Measurements from ENCODE around the gene RTL1.

The RTL1 gene

GRCh38 chr14:100893760-100894159 is 9.8 kb downstream of the RTL1 start:
- H3K4me3 ChIP-seq (ENCODE audit: low read depth, low read length) = no peak overlapping the region
- TF ChIP-seq, protein P1, sequence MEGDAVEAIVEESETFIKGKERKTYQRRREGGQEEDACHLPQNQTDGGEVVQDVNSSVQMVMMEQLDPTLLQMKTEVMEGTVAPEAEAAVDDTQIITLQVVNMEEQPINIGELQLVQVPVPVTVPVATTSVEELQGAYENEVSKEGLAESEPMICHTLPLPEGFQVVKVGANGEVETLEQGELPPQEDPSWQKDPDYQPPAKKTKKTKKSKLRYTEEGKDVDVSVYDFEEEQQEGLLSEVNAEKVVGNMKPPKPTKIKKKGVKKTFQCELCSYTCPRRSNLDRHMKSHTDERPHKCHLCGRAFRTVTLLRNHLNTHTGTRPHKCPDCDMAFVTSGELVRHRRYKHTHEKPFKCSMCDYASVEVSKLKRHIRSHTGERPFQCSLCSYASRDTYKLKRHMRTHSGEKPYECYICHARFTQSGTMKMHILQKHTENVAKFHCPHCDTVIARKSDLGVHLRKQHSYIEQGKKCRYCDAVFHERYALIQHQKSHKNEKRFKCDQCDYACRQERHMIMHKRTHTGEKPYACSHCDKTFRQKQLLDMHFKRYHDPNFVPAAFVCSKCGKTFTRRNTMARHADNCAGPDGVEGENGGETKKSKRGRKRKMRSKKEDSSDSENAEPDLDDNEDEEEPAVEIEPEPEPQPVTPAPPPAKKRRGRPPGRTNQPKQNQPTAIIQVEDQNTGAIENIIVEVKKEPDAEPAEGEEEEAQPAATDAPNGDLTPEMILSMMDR (IDR thresholded peaks at IDR 0.05; ENCODE audit: low read depth, low read length, missing control alignments) = no peak
- no peak for DNase-seq (ENCODE audit: low read depth)
- in situ Hi-C loops (cut with HindIII; ENCODE audit: low sequenced_read_pairs) = no loop called here

GRCh38 chr14:100893228-100893601 is 10.3 kb downstream of the RTL1 start:
- TF ChIP-seq, protein P1 (IDR thresholded peaks at IDR 0.05; ENCODE audit: low read depth, low read length, missing control alignments) = no peak
- no peak for DNase-seq (ENCODE audit: low read depth)
- H3K4me3 ChIP-seq (ENCODE audit: low read depth, low read length) = no peak overlapping the region
- in situ Hi-C loops (cut with HindIII; ENCODE audit: low sequenced_read_pairs) = no loop called here

DNA sequence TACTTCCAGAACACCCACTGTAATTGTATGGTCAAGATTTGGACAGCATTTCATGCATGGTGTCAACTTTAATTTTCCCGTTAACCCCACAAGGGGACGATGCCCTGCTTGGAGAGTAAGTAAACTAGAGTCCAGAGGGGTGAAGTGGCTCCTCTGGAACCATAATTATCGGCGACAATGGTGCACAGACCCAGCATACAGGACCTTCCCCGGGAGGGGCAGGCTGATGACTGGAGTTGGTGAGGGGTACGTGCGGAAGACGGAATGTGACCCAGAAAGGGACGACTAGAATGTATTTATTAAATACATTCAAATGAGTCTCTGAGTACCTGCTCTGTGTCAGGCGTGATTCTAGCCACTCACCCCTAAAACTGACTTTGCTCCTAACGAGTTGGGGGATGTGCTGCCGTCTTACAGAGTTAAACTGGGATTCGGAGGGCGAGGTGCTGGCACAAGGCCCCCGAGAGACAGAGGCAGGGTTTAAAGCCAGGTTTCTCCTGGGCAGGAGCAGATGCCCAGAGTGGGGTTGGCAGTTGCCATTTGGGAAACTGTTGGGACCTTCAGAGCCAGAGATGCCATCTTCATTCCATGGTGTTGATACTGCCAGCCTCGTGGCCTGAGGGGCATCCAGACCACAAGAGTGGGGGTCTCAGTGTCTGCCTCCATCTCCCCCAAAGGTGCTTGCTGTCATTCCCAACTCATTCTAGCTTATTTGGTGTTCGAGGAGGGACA is 10.9 kb downstream of the RTL1 start:
- H3K4me3 ChIP-seq (ENCODE audit: low read depth, low read length) = no peak overlapping the region
- TF ChIP-seq, protein P1 (IDR thresholded peaks at IDR 0.05; ENCODE audit: low read depth, low read length, missing control alignments) = no peak
- no peak for DNase-seq (ENCODE audit: low read depth)
- in situ Hi-C loops (cut with HindIII; ENCODE audit: low sequenced_read_pairs) = no loop called here

- TF ChIP-seq, protein P1 (IDR thresholded peaks at IDR 0.05; ENCODE audit: low read depth, low read length, missing control alignments) = no peak
- in situ Hi-C loops (cut with HindIII; ENCODE audit: low sequenced_read_pairs) = no loop called here
- no peak overlapping the region for H3K4me3 ChIP-seq (ENCODE audit: low read depth, low read length)
- DNase-seq (ENCODE audit: low read depth) = no peak
Measured at GRCh38 chr14:100891501-100892445, 11.7 kb downstream of the RTL1 start.

DNA sequence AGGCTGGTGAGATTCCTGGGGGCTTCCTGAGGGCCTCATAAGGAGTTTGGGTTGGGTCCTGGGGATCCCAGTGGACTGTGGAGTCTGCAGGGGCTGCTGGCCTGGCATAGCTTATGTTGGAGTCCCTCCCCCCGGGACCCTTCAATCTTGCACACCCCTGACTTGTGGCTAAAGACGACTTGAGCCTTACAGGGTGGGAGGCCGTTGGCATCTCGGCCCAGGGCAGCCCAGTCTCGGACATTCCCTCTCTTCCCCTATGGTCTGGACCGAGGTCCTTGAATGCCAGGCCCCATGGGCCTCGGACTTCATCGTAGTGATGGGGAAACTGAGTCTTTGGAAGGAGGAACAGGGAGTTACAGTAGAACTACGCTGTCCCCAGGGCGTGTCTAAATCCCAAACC is 12.5 kb downstream of the RTL1 start:
- DNase-seq (ENCODE audit: low read depth) = no peak
- H3K4me3 ChIP-seq (ENCODE audit: low read depth, low read length) = no peak overlapping the region
- TF ChIP-seq, protein P1 (IDR thresholded peaks at IDR 0.05; ENCODE audit: low read depth, low read length, missing control alignments) = no peak
- in situ Hi-C loops (cut with HindIII; ENCODE audit: low sequenced_read_pairs) = no loop called here

- TF ChIP-seq, protein P1 (IDR thresholded peaks at IDR 0.05; ENCODE audit: low read depth, low read length, missing control alignments) = no peak
- in situ Hi-C loops (cut with HindIII; ENCODE audit: low sequenced_read_pairs) = no loop called here
- no peak for DNase-seq (ENCODE audit: low read depth)
- H3K4me3 ChIP-seq (ENCODE audit: low read depth, low read length) = no peak overlapping the region
Measured at GRCh38 chr14:100890061-100890850, 13.3 kb downstream of the RTL1 start.

All from astrocyte of the cerebellum (primary cell).